ENCODE measurements around the gene UBL7. TPM values are rescaled to one million over a fixed set of nuclear protein-coding genes. Genes with fewer than 3 reads are reported as not detected.

The UBL7 gene
- total and polyA plus RNA-seq, 10 of the 15 experiments (the other 5 are each of a cell fraction or from before 2014, with no cell fraction given): 25.9 to 145 (median 90.1) TPM

DNA sequence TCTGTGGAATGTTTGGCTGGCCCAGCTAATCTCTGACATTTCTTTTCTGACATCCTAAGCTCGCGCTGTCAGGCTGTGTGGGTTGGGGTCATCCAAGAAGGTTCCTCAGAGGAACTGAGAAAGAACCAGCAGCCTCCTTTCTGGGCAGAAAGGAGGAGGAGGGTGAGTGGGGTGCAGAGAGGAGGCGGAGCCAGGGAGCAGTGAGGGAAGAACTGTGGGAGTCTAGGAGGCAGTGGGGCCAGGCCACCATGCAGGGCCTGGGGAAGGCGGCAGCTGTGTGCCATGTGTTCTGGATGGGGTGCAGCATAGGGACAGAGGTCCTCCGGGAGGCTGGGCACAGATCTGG is 32.5 kb downstream of the UBL7 start (continued):
- TF ChIP-seq, protein P1, sequence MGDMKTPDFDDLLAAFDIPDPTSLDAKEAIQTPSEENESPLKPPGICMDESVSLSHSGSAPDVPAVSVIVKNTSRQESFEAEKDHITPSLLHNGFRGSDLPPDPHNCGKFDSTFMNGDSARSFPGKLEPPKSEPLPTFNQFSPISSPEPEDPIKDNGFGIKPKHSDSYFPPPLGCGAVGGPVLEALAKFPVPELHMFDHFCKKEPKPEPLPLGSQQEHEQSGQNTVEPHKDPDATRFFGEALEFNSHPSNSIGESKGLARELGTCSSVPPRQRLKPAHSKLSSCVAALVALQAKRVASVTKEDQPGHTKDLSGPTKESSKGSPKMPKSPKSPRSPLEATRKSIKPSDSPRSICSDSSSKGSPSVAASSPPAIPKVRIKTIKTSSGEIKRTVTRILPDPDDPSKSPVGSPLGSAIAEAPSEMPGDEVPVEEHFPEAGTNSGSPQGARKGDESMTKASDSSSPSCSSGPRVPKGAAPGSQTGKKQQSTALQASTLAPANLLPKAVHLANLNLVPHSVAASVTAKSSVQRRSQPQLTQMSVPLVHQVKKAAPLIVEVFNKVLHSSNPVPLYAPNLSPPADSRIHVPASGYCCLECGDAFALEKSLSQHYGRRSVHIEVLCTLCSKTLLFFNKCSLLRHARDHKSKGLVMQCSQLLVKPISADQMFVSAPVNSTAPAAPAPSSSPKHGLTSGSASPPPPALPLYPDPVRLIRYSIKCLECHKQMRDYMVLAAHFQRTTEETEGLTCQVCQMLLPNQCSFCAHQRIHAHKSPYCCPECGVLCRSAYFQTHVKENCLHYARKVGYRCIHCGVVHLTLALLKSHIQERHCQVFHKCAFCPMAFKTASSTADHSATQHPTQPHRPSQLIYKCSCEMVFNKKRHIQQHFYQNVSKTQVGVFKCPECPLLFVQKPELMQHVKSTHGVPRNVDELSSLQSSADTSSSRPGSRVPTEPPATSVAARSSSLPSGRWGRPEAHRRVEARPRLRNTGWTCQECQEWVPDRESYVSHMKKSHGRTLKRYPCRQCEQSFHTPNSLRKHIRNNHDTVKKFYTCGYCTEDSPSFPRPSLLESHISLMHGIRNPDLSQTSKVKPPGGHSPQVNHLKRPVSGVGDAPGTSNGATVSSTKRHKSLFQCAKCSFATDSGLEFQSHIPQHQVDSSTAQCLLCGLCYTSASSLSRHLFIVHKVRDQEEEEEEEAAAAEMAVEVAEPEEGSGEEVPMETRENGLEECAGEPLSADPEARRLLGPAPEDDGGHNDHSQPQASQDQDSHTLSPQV (IDR thresholded peaks at IDR 0.05): no peak
- TF ChIP-seq SIX5 (IDR thresholded peaks at IDR 0.05; ENCODE audit: low read depth, low read length, severe bottlenecking) (no peak), RFX5 (IDR thresholded peaks at IDR 0.05; ENCODE audit: low read depth, low read length) (no peak), YY1 (IDR thresholded peaks at IDR 0.05; ENCODE audit: low read depth, low read length) (no peak), SMARCA5 (IDR thresholded peaks at IDR 0.05) (no peak), JUND (IDR thresholded peaks at IDR 0.05; ENCODE audit: low read depth, low read length) (no peak), NFYA (IDR thresholded peaks at IDR 0.05; ENCODE audit: borderline replicate concordance, low read depth, low read length) (no peak), MEF2B (IDR thresholded peaks at IDR 0.05; ENCODE audit: partially characterized antibody, poor library complexity, severe bottlenecking) (no peak), ZNF384 (IDR thresholded peaks at IDR 0.05; ENCODE audit: borderline replicate concordance, low read depth, low read length) (no peak), FOS (IDR thresholded peaks at IDR 0.05; ENCODE audit: borderline replicate concordance, extremely low read depth, insufficient read length) (no peak), ZNF687 (IDR thresholded peaks at IDR 0.05) (no peak), PAX5 (IDR thresholded peaks at IDR 0.05; ENCODE audit: borderline replicate concordance, low read depth, low read length) (no peak), SP1 (IDR thresholded peaks at IDR 0.05; ENCODE audit: low read depth, low read length) (no peak), TBL1XR1 (IDR thresholded peaks at IDR 0.05; ENCODE audit: low read depth, low read length) (no peak), GATAD2B (conservative IDR thresholded peaks at IDR 0.05; ENCODE audit: low read depth) (no peak), NR2F1 (conservative IDR thresholded peaks at IDR 0.05) (peak; percentile 53), HDAC6 (IDR thresholded peaks at IDR 0.05; ENCODE audit: unreplicated experiment) (no peak), CBX5 (IDR thresholded peaks at IDR 0.05; ENCODE audit: low read depth) (no peak), ATF2 (IDR thresholded peaks at IDR 0.05; ENCODE audit: low read length) (no peak), EED (IDR thresholded peaks at IDR 0.05; ENCODE audit: low read depth) (peak; percentile 85; the same call in 1 of the 2 replicates), SMAD1 (IDR thresholded peaks at IDR 0.05; ENCODE audit: low read depth, partially characterized antibody) (no peak)
- TF ChIP-seq, protein P2, sequence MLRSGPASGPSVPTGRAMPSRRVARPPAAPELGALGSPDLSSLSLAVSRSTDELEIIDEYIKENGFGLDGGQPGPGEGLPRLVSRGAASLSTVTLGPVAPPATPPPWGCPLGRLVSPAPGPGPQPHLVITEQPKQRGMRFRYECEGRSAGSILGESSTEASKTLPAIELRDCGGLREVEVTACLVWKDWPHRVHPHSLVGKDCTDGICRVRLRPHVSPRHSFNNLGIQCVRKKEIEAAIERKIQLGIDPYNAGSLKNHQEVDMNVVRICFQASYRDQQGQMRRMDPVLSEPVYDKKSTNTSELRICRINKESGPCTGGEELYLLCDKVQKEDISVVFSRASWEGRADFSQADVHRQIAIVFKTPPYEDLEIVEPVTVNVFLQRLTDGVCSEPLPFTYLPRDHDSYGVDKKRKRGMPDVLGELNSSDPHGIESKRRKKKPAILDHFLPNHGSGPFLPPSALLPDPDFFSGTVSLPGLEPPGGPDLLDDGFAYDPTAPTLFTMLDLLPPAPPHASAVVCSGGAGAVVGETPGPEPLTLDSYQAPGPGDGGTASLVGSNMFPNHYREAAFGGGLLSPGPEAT (IDR thresholded peaks at IDR 0.05; ENCODE audit: low read depth): 0 out of 2 replicates have a peak, but pooled peaks have one; percentile 40

Data from GM12878 (cell line).